DMS114 treated with DMSO at 0.1 percent for 48 hours (cell line): ENCODE results near the gene PCDHGC3.
A peak's percentile ranks its signal among the peaks of the same experiment; 100 is the strongest.
"Not testable (repeated sequence)": the region's sequence is repeated elsewhere in the genome, so short reads cannot be mapped to it uniquely, and the experiment has no call there.

Experiments
- DNase-seq: peaks from one replicate; lab custom pipeline; 2025; ENCODE audit not compliant: unreplicated experiment; lab: John Stamatoyannopoulos, UW

PCDHGC3 gene

DNA sequence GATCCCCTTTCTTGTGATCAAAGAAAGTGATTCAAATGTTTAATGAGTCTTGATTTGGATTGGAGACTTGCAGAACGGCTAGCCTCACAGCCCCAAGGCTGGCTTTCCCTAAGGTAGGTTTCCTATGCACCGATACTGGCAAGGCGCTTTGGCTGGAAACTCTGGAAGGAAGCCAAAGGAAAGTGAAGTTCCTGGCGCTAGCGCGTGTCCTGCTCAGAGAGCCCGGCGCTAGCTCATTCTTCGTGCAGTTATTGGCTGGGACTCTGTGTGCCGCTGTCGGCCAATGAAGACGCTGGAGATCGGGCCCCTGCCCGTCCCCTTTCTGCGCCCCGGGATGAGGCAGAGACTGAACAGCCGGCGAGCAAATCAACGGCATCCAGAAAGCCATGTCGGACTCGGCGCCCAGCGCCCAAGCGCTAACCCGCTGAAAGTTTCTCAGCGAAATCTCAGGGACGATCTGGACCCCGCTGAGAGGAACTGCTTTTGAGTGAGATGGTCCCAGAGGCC lies at the start of gene PCDHGC3:
TSS of gene PCDHGC3 (plus strand) at position 342 of the 507 bp plus-strand sequence. CDS start at position 493, 151 bp downstream.
- peak; percentile 88 for DNase-seq

DNA sequence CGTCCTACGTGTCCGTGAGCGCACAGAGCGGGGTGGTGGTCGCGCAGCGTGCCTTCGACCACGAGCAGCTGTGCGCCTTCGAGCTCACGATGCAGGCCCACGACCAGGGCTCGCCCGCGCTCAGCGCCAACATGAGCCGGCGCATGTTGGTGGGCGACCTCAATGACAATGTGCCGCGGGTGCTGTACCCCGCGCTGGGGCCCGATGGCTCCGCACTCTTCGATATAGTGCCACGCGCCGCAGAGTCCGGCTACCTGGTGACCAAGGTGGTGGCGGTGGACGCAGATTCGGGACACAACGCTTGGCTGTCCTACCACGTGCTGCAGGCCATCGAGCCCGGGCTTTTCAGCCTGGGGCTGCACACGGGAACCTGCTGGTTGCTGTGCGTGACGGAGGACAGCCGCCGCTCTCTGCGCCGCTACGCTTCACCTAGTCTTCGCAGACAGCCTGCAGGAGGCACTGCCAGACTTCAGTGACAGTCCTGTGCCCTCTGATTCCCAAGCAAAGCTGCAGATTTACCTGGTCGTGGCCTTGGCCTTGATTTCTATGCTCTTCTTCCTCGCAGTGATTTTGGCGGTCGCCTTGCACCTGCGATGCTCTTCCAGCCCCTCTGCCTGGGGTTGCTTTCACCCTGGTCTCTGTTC lies 47.9 kb upstream of the PCDHGC3 start:
- no peak for DNase-seq

DNA sequence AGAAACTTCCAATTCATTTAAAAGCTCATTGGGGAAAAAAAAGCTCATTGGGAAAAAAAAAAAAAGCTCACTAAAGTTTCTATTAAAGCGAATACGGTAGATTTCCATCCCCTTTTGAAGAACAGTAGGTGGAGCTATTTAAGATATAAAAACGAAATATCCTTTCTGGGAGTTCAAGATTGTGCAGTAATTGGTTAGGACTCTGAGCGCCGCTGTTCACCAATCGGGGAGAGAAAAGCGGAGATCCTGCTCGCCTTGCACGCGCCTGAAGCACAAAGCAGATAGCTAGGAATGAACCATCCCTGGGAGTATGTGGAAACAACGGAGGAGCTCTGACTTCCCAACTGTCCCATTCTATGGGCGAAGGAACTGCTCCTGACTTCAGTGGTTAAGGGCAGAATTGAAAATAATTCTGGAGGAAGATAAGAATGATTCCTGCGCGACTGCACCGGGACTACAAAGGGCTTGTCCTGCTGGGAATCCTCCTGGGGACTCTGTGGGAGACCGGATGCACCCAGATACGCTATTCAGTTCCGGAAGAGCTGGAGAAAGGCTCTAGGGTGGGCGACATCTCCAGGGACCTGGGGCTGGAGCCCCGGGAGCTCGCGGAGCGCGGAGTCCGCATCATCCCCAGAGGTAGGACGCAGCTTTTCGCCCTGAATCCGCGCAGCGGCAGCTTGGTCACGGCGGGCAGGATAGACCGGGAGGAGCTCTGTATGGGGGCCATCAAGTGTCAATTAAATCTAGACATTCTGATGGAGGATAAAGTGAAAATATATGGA lies 45.2 kb upstream of the PCDHGC3 start, which contains the start of gene PCDHGA12:
TSS of gene PCDHGA12 (plus strand) at position 176 of the 782 bp plus-strand sequence. CDS start at position 429, 253 bp downstream.
- no peak for DNase-seq

DNA sequence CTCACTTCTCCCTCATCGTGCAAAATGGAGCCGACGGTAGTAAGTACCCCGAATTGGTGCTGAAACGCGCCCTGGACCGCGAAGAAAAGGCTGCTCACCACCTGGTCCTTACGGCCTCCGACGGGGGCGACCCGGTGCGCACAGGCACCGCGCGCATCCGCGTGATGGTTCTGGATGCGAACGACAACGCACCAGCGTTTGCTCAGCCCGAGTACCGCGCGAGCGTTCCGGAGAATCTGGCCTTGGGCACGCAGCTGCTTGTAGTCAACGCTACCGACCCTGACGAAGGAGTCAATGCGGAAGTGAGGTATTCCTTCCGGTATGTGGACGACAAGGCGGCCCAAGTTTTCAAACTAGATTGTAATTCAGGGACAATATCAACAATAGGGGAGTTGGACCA lies 44.5 kb upstream of the PCDHGC3 start:
- DNase-seq: no peak

DNA sequence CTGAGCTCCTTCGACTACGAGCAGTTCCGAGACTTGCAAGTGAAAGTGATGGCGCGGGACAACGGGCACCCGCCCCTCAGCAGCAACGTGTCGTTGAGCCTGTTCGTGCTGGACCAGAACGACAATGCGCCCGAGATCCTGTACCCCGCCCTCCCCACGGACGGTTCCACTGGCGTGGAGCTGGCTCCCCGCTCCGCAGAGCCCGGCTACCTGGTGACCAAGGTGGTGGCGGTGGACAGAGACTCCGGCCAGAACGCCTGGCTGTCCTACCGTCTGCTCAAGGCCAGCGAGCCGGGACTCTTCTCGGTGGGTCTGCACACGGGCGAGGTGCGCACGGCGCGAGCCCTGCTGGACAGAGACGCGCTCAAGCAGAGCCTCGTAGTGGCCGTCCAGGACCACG lies 43.5 kb upstream of the PCDHGC3 start:
- not testable (repeated sequence) for DNase-seq

DNA sequence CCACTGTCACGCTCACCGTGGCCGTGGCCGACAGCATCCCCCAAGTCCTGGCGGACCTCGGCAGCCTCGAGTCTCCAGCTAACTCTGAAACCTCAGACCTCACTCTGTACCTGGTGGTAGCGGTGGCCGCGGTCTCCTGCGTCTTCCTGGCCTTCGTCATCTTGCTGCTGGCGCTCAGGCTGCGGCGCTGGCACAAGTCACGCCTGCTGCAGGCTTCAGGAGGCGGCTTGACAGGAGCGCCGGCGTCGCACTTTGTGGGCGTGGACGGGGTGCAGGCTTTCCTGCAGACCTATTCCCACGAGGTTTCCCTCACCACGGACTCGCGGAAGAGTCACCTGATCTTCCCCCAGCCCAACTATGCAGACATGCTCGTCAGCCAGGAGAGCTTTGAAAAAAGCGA lies 43.0 kb upstream of the PCDHGC3 start:
- DNase-seq: not testable (repeated sequence)

DNA sequence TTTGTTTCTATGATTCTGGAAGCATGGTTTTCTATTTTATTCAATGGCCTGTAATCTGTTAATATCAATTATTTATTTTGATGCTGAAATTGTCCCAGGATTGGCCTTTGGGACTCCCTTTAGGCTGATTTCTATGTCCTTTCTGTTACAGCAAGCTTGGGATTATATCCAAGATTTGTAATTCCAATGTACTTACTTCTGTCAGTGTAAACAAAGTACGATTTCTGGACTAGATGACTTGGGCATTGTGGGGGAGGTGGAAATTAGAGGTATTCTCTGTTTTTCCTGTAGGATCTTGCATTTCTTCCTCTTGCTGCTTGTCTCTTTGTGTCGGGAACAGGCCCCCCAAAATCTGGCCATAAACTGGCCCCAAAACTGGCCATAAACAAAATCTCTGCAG lies 41.8 kb upstream of the PCDHGC3 start:
- no peak for DNase-seq

DNA sequence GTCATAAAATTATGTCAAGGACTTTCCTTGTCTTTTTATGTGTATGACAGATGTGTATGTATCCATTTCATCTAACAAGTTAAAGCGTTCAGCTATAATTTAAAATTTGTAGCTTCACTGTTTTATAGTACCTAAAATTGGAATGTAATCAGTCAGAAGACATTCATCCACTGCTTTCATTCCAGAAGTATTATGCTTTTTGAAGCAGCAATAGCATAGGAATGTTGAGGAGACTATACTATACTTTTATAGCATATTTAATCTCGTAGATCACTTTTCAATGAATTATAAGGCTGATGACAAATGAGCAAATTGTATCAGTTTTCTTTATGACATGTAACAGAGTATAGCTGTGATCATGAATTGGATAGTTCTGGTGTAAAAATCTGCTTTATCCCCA lies 38.5 kb upstream of the PCDHGC3 start:
- no peak for DNase-seq

DNA sequence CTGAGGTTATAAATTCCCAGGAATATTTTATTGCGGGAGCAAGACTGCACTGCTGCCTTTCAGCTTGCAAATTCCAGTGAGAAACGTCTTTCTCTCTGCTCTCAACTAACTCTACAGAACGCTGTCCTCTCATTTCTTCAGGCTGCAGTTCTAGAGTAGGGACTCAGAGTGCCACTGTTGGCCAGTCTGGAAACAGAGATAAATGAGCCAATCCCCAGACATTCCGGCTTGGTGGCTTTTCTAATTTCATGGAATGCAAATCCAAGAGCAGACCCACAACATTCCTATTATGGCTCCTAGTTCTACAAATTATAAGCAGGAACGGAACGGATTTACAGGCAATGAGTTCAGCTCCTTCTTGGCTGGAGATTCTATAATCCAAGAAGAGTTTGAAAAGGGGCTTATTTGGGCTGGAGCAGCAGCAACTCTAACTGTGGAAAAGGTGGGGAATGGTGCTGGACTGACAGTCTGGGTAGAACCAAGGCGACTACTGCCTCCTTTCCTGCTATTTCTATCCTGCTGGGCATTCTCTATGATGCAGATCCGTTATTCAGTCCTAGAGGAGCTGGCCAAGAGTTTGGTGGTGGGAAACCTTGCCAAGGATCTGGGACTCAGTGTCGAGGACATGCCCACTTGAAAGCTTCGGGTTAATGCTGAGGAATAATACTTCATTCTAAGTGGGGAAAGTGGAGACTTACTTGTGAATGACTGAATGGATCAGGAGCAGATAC lies 36.2 kb upstream of the PCDHGC3 start:
- no peak for DNase-seq

DNA sequence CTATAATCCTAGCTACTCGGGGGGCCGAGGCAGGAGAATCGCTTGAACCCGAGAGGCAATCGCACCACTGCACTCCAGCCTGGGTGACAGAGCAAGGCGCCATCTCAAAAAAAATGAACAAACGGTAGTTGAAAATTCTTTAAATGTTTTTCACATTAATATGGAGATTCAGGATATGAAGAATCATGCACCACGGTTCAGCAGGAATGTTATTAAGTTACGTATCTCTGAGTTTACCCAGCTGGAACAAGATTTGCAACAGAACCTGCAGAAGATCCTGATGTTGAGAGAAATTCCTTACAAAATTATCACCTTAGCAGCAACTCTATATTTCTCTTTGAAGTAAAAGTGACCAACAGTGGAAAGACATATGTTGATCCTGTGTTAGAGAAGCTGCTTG lies 35.4 kb upstream of the PCDHGC3 start:
- no peak for DNase-seq

DNA sequence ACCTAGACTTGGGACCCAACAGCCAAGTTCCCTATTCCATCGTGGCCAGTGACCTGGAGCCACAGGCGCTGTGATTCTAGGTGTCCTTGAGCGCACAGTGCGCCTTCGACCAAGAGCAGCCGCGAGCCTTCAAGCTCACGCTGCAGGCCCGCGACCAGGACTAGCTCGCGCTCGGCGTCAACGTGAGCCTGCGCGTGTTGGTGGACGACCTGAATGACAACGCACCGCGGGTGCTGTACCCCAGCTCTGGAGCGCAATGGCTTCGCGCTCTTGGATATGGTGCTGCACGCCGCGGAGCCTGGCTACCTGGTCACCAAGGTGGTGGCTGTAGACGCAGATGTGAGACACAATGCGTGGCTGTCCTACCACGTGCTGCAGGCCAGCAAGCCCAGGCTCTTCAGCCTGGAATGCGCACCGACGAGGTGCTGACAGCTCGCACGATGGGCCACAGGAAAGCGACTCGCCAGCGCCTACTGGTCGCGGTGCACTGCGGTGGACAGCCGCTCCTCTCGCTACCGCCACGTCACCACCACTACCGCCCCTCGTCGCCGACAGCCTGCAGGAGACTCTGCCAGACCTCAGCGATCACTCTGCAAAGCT lies 34.1 kb upstream of the PCDHGC3 start:
- DNase-seq: no peak

DNA sequence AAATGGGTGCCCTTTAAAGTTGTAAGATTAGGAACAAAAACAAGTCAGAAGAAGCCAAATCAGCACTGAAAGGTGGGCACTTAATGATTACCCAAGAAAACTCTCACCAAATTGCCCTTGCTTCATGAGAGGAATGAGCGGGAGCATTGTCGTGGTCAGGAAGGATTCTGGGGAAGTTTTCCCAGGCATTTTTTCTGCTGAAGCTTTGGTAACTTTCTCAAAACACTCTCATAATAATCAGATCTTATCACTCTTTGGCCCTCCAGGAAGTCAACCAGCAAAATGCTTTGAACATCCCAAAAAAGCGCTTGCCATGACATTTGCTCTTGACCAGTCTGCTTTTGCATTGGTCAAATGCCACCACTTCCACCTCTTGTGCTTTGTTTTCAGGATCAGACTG lies 10.4 kb upstream of the PCDHGC3 start:
- no peak for DNase-seq

DNA sequence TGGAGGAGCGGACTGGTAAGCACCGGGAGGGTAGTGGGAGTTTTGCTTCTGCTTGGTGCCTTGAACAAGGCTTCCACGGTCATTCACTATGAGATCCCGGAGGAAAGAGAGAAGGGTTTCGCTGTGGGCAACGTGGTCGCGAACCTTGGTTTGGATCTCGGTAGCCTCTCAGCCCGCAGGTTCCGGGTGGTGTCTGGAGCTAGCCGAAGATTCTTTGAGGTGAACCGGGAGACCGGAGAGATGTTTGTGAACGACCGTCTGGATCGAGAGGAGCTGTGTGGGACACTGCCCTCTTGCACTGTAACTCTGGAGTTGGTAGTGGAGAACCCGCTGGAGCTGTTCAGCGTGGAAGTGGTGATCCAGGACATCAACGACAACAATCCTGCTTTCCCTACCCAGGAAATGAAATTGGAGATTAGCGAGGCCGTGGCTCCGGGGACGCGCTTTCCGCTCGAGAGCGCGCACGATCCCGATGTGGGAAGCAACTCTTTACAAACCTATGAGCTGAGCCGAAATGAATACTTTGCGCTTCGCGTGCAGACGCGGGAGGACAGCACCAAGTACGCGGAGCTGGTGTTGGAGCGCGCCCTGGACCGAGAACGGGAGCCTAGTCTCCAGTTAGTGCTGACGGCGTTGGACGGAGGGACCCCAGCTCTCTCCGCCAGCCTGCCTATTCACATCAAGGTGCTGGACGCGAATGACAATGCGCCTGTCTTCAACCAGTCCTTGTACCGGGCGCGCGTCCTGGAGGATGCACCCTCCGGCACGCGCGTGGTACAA lies 556 bp downstream of the PCDHGC3 start:
- DNase-seq: peak; percentile 30

DNA sequence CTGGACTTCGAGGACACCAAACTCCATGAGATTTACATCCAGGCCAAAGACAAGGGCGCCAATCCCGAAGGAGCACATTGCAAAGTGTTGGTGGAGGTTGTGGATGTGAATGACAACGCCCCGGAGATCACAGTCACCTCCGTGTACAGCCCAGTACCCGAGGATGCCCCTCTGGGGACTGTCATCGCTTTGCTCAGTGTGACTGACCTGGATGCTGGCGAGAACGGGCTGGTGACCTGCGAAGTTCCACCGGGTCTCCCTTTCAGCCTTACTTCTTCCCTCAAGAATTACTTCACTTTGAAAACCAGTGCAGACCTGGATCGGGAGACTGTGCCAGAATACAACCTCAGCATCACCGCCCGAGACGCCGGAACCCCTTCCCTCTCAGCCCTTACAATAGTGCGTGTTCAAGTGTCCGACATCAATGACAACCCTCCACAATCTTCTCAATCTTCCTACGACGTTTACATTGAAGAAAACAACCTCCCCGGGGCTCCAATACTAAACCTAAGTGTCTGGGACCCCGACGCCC lies 1.3 kb downstream of the PCDHGC3 start:
- DNase-seq: no peak

DNA sequence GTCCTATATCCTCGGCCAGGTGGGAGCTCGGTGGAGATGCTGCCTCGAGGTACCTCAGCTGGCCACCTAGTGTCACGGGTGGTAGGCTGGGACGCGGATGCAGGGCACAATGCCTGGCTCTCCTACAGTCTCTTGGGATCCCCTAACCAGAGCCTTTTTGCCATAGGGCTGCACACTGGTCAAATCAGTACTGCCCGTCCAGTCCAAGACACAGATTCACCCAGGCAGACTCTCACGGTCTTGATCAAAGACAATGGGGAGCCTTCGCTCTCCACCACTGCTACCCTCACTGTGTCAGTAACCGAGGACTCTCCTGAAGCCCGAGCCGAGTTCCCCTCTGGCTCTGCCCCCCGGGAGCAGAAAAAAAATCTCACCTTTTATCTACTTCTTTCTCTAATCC lies 2.0 kb downstream of the PCDHGC3 start:
- no peak for DNase-seq

DNA sequence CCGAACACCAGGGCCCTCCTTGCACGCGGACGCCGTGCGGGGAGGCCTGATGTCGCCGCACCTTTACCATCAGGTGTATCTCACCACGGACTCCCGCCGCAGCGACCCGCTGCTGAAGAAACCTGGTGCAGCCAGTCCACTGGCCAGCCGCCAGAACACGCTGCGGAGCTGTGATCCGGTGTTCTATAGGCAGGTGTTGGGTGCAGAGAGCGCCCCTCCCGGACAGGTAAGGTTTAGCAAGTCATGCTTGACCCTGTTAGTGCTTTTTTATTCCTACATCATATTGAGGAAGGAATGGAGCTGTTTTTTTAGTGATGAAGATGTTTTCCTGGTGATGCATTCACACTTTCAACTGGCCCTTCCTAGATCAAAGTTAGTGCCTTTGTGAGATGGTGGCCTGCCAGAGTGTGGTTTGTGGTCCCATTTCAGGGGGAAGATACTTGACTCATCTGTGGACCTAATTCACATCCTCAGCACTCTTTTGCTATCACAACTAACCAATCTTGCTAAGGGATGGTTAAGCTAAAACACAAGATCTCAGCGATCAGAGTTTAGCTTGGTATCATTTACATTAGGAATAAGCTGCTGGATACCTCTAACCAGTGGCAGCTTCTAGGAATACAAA lies 2.7 kb downstream of the PCDHGC3 start:
- DNase-seq: no peak

DNA sequence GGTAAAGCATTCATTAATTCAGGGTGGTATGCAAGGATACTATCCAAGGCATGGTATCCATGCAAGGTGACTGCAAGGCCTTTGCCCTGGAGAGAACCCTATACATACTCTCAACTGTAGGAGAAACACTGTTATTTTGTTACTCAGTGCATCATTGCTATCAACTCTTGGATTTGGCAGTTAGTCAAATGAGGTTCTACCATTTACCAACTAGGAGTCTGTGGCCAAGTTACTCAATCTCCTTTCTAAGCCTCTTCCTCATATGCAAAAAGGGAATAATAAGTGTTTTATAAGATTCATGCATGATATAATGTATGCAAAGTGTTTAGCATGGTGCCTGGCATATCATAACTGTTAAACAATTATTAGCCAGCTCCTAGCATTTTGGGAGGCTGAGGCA lies 4.0 kb downstream of the PCDHGC3 start:
- no peak for DNase-seq

DNA sequence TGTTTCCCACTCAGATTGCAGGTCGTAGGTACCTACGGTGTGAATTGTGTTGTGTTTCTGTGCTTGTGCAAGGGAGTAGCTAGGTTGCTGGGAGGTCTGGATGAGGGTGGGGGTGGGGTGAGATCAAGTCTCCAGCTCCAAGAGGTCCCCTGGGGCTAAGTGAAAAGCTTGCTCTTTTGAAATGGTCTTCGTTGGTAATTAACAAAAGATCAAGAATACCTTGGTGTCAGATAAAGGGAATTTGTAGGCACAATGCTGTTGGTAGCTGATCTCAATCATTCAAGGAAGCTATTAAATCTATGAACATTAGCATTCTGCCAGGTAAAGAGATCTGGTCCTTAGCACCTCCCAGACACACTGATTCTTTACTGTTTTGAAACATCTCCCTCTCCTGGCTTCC lies 8.1 kb downstream of the PCDHGC3 start:
- DNase-seq: no peak

DNA sequence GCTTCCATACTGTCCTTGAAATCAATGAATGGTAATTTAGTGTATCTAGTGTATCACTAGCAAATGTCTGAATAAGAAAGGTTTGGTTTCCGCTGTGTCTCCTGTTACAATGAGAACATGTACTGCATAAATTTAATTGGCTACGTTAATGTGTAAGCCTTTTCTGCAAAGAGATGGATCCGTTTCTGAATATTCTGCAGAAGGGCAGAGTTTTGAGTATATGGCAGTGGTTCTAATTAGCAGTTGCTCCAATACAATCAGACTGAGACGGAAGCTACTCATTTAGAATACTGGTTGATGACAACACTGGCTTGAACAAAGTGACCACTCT lies 8.5 kb downstream of the PCDHGC3 start:
- no peak for DNase-seq
